Suppressor macrophage (primary cell): ENCODE data around the gene TULP1.

Experiments
- DNase-seq, 4 experiments: peaks; one replicate each; pipeline ENCODE4 v3.0.0-alpha.2; 2020 to 2022

Gene TULP1

GRCh38 chr6:35496036-35496840 lies 16.5 kb downstream of the TULP1 start:
- DNase-seq, result no peak

GRCh38 chr6:35495258-35496035 lies 17.2 kb downstream of the TULP1 start:
- DNase-seq, result no peak

GRCh38 chr6:35494161-35494563 lies 18.5 kb downstream of the TULP1 start:
- peak; percentile 76 to 87 (median 82) for DNase-seq

- DNase-seq, result no peak
Observed at GRCh38 chr6:35493307-35493983, 19.3 kb downstream of the TULP1 start.

GRCh38 chr6:35492974-35493284 lies 19.8 kb downstream of the TULP1 start:
- DNase-seq, result peak; percentile 32 to 66 (median 54)

GRCh38 chr6:35492258-35492973 lies 20.3 kb downstream of the TULP1 start:
- no peak for DNase-seq

GRCh38 chr6:35491558-35492257 lies 21.0 kb downstream of the TULP1 start:
- DNase-seq, result no peak

- DNase-seq, result no peak
Observed at GRCh38 chr6:35490821-35491557, 21.7 kb downstream of the TULP1 start.

GRCh38 chr6:35489995-35490791 lies 22.5 kb downstream of the TULP1 start:
- no peak for DNase-seq

- DNase-seq, result no peak
Observed at GRCh38 chr6:35489066-35489465, 23.6 kb downstream of the TULP1 start.

GRCh38 chr6:35488517-35488862 lies 24.2 kb downstream of the TULP1 start:
- no peak for DNase-seq

- peak; percentile 64 to 81 (median 78) for DNase-seq
Observed at GRCh38 chr6:35487658-35488516, 24.8 kb downstream of the TULP1 start.

GRCh38 chr6:35486005-35486925 lies 26.4 kb downstream of the TULP1 start:
- no peak for DNase-seq

GRCh38 chr6:35485402-35485877 lies 27.3 kb downstream of the TULP1 start:
- no peak for DNase-seq

GRCh38 chr6:35484921-35485392 lies 27.7 kb downstream of the TULP1 start:
- DNase-seq, result peak; percentile 59 to 84 (median 74)

- no peak for DNase-seq
Observed at GRCh38 chr6:35483893-35484645, 28.6 kb downstream of the TULP1 start.

- no peak for DNase-seq
Observed at GRCh38 chr6:35483490-35483889, 29.2 kb downstream of the TULP1 start.
